Lung (tissue), 12 donors: ENCODE data around the gene CYP4V2. TPM values are rescaled to one million over a fixed set of nuclear protein-coding genes. Genes with fewer than 3 reads are reported as not detected.

Experiments used
- ATAC-seq: fragments of 200-7000 bp; cut with Tn5 transposase; one replicate; pipeline ENCODE4 v1.9.1; 2020; ENCODE audit warnings: moderate number of reproducible peaks; ENCODE audit not compliant: insufficient read depth, low FRiP score
- DNase-seq, 3 donors: peaks; one replicate each; pipeline ENCODE4 v3.0.0-alpha.2; 2013 to 2017
- H3K27ac ChIP-seq, 2 donors: one replicate each; pipeline ENCODE4 v1.5.1; 2013; ENCODE audit warnings: mild to moderate bottlenecking in 2 of 2, moderate library complexity in 2 of 2, control low read depth in 1 of 2, inconsistent platforms in 1 of 2, low read depth in 1 of 2, low read length in 1 of 2
- H3K27me3 ChIP-seq, 3 donors: one replicate each; pipeline ENCODE4 v1.5.1; 2013; ENCODE audit warnings: low read length in 2 of 3; ENCODE audit not compliant: control insufficient read depth in 3 of 3, insufficient read depth in 3 of 3
- H3K36me3 ChIP-seq, 4 donors: one replicate each; pipeline ENCODE4 v1.5.1; 2013; ENCODE audit warnings: low read length in 4 of 4, mild to moderate bottlenecking in 1 of 4, moderate library complexity in 1 of 4; ENCODE audit not compliant: control insufficient read depth in 4 of 4, insufficient read depth in 4 of 4
- H3K4me1 ChIP-seq, 5 donors: one replicate each; pipeline ENCODE4 v1.5.1; 2013; ENCODE audit warnings: low read length in 5 of 5, mild to moderate bottlenecking in 2 of 5, moderate library complexity in 1 of 5; ENCODE audit not compliant: control insufficient read depth in 5 of 5, insufficient read depth in 5 of 5
- H3K4me3 ChIP-seq: one replicate; pipeline ENCODE4 v1.5.1; 2013; ENCODE audit warnings: mild to moderate bottlenecking, control low read depth, moderate library complexity
- H3K9ac ChIP-seq, 2 donors: one replicate each; pipeline ENCODE4 v1.5.1; 2013; ENCODE audit warnings: low read length in 2 of 2, control low read depth in 1 of 2; ENCODE audit not compliant: insufficient read depth in 1 of 2
- H3K9me3 ChIP-seq, 4 donors: one replicate each; pipeline ENCODE4 v1.5.1; 2013; ENCODE audit warnings: low read length in 3 of 4, mild to moderate bottlenecking in 1 of 4, moderate library complexity in 1 of 4; ENCODE audit not compliant: control insufficient read depth in 4 of 4, insufficient read depth in 3 of 4
- CTCF ChIP-seq: IDR thresholded peaks from 2 replicates; pipeline ENCODE4 v1.5.1; 2012; ENCODE audit warnings: mild to moderate bottlenecking; ENCODE audit errors: control extremely low read depth, extremely low read depth
- WGBS, 2 donors: extraction: QIAGEN DNeasy Blood & Tissue Kit; methylation state at CpG; one replicate each; pipeline ENCODE4 v1.1.7; 2013; 5-methylcytosine and 5-hydroxymethylcytosine counted together
- polyA plus RNA-seq, 2 donors: library from polyadenylated mRNA; stranded (reverse); fragments of 200-250 nt; gene quantifications; one replicate each; pipeline ENCODE4 v1.2.1, GENCODE V29; 2013
- total RNA-seq, 2 donors: library from RNA; depleted of rRNA in 1 of 2; stranded (reverse); fragments of >200 nt in 1 of 2; gene quantifications; one replicate each; pipeline ENCODE4 v1.2.1, GENCODE V29; 2014 to 2021
- donor health status: control.
- donor health status: control.
- donor health status: Bipolar disorder and iron deficiency.
- donor health status: healthy.
- donor health status: DM: yes; HTN: yes; CAD: no.

Gene CYP4V2
- total and polyA plus RNA-seq, 4 donors: 13.4 to 36.2 (median 22.9) TPM

GRCh38 chr4:186201535-186202230, 10.3 kb downstream of the CYP4V2 start:
- DNase-seq (peak in 1 of 3 donors; percentile 30), ATAC-seq (peak; percentile 87)
- Histone ChIP-seq H3K4me3 (no peak overlapping the region), H3K4me1 (peaks cover 0 to 14% (median 0%) of the 10 kb centered on the region in 5 donors), H3K9me3 (no peaks in the 10 kb centered on the region), H3K36me3 (peaks cover 0 to 5% (median 3%) of the 10 kb centered on the region in 4 donors), H3K27me3 (no peaks in the 10 kb centered on the region), H3K9ac (no peak overlapping the region), H3K27ac (no peak overlapping the region)
- WGBS, 2 donors: 41 to 45% methylated on average over 9 of the region's 9 CpGs
- TF ChIP-seq CTCF: peak; percentile 43

DNA sequence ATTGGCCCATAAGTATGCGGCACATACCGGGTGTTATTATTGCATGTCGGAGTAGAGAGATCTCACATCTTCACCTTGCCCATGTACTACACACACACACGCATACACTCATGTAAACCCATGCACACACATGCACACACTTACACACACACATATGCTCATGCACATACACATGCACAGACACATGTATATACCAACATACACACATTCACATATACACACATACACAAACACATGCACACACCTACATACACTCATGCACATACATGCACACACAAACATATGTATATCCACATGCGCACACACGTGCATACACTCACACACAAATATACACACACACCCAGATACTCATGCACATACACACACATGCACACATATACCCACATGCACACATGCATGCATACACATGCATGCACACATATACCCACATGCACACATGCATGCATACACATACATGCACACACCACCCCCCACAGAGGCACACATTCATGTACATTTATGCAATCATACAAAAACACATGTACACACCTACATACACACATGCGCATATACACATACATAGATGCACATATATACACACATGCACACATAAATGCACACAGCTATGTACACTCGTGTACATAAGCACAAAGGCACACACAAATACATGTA, 11.2 kb downstream of the CYP4V2 start:
- H3K27me3 ChIP-seq: no peaks in the 10 kb centered on the region
- DNase-seq (no peak), ATAC-seq (no peak)
- H3K4me1 ChIP-seq: peaks cover 0 to 14% (median 0%) of the 10 kb centered on the region in 5 donors
- H3K4me3 ChIP-seq: no peak overlapping the region
- H3K9ac ChIP-seq: no peak overlapping the region
- no peak overlapping the region for H3K27ac ChIP-seq
- H3K9me3 ChIP-seq: no peaks in the 10 kb centered on the region
- WGBS, 2 donors: 90 to 95% methylated on average over 8 of the region's 8 CpGs
- H3K36me3 ChIP-seq: peaks cover 0 to 3% (median 0%) of the 10 kb centered on the region in 4 donors
- no peak for TF ChIP-seq CTCF

DNA sequence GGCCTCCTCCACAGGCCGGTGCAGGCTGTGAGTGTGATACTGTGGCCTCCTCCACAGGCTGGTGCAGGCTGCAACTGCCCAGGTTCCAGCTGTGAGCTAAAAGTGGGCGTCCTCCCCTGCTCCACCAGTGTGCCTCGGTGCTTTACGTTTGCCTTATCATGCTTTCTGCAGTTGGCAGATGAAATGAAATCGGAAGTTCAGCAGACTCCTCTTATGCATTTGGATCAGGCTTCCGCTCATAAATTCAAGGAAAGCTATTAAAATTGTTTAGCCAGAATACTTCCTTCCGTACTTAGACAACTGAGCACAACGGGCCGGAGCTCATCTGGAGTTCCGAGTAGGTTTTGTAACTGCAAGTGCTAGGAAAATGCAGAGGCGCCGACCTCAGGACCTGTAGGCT, 12.0 kb downstream of the CYP4V2 start:
- DNase-seq: peak; percentile 29 to 85 (median 63)
- Histone ChIP-seq H3K27me3 (no peaks in the 10 kb centered on the region), H3K9ac (no peak overlapping the region), H3K4me1 (peaks cover 0 to 14% (median 0%) of the 10 kb centered on the region in 5 donors), H3K27ac (no peak overlapping the region), H3K9me3 (no peaks in the 10 kb centered on the region), H3K4me3 (no peak overlapping the region), H3K36me3 (peaks cover 0 to 3% (median under 1%) of the 10 kb centered on the region in 4 donors)
- no peak for ATAC-seq
- 47 to 50% methylated on average over 12 of the region's 12 CpGs for whole genome bisulfite sequencing, 2 donors
- no peak for TF ChIP-seq CTCF
